Breast epithelium (tissue), 3 donors: ENCODE data around the gene HNMT.

ENCODE experiments used
- POLR2AphosphoS5 ChIP-seq, 3 donors: sonication (generic); formaldehyde crosslinking; IDR thresholded peaks; one replicate each; pipeline ENCODE4 v1.6.1; 2017; ENCODE audit warnings: antibody characterized with exemption in 3 of 3
- TF ChIP-seq, protein P1 (sequence below), 3 donors: fragments of 450-650 bp; IDR thresholded peaks; one replicate each; pipeline ENCODE4 v1.5.1; 2016 to 2017; ENCODE audit warnings: antibody characterized with exemption in 3 of 3, mild to moderate bottlenecking in 3 of 3, moderate library complexity in 3 of 3

GRCh38 chr2:138035608-138036217 is 71.4 kb downstream of the HNMT start:
- TF ChIP-seq, protein P1, sequence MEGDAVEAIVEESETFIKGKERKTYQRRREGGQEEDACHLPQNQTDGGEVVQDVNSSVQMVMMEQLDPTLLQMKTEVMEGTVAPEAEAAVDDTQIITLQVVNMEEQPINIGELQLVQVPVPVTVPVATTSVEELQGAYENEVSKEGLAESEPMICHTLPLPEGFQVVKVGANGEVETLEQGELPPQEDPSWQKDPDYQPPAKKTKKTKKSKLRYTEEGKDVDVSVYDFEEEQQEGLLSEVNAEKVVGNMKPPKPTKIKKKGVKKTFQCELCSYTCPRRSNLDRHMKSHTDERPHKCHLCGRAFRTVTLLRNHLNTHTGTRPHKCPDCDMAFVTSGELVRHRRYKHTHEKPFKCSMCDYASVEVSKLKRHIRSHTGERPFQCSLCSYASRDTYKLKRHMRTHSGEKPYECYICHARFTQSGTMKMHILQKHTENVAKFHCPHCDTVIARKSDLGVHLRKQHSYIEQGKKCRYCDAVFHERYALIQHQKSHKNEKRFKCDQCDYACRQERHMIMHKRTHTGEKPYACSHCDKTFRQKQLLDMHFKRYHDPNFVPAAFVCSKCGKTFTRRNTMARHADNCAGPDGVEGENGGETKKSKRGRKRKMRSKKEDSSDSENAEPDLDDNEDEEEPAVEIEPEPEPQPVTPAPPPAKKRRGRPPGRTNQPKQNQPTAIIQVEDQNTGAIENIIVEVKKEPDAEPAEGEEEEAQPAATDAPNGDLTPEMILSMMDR (IDR thresholded peaks at IDR 0.05) = no peak
- TF ChIP-seq POLR2AphosphoS5 (IDR thresholded peaks at IDR 0.05) = no peak
